Suprapubic skin (tissue), 4 donors: ENCODE measurements around the gene GBGT1.

Experiments used
- EP300 ChIP-seq: sonication (generic); formaldehyde crosslinking; IDR thresholded peaks from one replicate; pipeline ENCODE4 v1.6.1; 2017; ENCODE audit warnings: antibody characterized with exemption
- POLR2A ChIP-seq, 2 donors: fragments of 450-650 bp; IDR thresholded peaks; one replicate each; pipeline ENCODE4 v1.6.1; 2017; ENCODE audit warnings: antibody characterized with exemption in 2 of 2, mild to moderate bottlenecking in 2 of 2, moderate library complexity in 2 of 2
- POLR2AphosphoS5 ChIP-seq, 3 donors: sonication (generic); formaldehyde crosslinking; IDR thresholded peaks; one replicate each; pipeline ENCODE4 v1.6.1; 2017; ENCODE audit warnings: antibody characterized with exemption in 3 of 3
- TF ChIP-seq, protein P1 (sequence below), 2 donors: fragments of 200-600 bp in 1 of 2; fragments of 450-650 bp in 1 of 2; sonication (generic) in 1 of 2; IDR thresholded peaks; one replicate each; pipeline ENCODE4 v1.5.1; 2016 to 2019; ENCODE audit warnings: antibody characterized with exemption in 2 of 2, mild to moderate bottlenecking in 1 of 2, moderate library complexity in 1 of 2

DNA sequence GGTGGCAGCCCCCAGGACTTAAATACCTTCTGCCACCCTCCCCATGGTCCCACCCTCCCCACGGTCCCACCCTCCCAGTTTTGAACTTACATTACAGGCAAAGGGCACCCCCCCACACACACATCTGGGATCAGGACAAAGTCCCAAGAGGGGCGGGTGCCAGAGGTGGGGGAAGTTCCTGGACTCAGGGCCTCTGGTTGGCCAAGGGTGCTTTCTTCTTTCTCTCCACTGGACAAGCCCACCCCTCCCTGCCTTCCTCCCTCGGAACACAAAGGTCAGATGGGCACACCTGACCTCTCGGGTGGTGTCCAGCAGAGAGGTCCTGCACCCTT lies 23.6 kb downstream of the GBGT1 start:
- TF ChIP-seq, protein P1, sequence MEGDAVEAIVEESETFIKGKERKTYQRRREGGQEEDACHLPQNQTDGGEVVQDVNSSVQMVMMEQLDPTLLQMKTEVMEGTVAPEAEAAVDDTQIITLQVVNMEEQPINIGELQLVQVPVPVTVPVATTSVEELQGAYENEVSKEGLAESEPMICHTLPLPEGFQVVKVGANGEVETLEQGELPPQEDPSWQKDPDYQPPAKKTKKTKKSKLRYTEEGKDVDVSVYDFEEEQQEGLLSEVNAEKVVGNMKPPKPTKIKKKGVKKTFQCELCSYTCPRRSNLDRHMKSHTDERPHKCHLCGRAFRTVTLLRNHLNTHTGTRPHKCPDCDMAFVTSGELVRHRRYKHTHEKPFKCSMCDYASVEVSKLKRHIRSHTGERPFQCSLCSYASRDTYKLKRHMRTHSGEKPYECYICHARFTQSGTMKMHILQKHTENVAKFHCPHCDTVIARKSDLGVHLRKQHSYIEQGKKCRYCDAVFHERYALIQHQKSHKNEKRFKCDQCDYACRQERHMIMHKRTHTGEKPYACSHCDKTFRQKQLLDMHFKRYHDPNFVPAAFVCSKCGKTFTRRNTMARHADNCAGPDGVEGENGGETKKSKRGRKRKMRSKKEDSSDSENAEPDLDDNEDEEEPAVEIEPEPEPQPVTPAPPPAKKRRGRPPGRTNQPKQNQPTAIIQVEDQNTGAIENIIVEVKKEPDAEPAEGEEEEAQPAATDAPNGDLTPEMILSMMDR (IDR thresholded peaks at IDR 0.05): no peak
- TF ChIP-seq POLR2A (IDR thresholded peaks at IDR 0.05) (no peak), EP300 (no peak), POLR2AphosphoS5 (IDR thresholded peaks at IDR 0.05) (no peak)
